GM19025 (cell line): ENCODE data around the gene PRIM2.
"Not testable (repeated sequence)": the region's sequence is repeated elsewhere in the genome, so short reads cannot be mapped to it uniquely, and the experiment has no call there.

ENCODE experiments used
- ATAC-seq: cut with Tn5 transposase; IDR thresholded peaks from one replicate; pipeline ENCODE4 v1.9.1; 2021; ENCODE audit warnings: mild to moderate bottlenecking, low read depth, moderate library complexity; ENCODE audit not compliant: unreplicated experiment

The PRIM2 gene

GRCh38 chr6:57442133-57442532 is 124.7 kb downstream of the PRIM2 start:
- not testable (repeated sequence) for ATAC-seq

DNA sequence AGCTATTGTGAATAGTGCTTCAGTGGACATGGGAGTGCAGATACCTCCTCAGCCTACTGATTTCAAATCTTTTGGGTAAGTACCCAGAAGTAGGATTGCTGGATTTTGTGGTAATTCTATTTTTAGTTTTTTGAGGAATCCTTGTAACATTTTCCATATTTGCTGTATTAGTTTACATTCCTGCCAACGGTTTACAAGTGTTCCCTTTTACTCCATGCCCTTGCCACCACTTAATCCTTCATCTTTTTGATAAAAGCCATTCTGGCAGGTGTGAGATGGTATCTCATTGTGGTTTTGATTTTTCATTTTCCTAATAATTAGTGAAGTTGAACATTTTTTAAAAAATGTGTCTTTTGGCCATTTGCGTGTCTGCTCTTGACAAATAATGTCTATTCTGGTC is 125.8 kb downstream of the PRIM2 start:
- ATAC-seq: not testable (repeated sequence)

DNA sequence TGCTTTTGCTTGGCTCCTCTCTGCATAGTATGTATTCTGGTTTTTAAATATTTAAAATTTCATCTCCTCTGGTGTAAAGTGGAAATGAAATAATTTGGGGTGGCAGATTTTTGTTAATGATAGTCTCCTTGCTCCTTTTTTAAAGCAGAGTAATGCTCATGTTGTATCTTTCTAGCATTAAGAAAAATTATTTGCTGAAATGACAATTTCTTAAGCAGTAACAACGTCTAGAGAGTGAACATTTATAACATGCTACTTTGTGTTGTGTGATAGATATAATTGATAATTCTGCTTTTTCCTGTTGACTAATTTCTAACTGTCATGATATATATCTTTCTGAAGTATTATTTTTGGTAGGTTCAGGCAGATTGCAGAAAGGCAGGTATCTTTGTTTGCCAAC is 127.4 kb downstream of the PRIM2 start:
- not testable (repeated sequence) for ATAC-seq

DNA sequence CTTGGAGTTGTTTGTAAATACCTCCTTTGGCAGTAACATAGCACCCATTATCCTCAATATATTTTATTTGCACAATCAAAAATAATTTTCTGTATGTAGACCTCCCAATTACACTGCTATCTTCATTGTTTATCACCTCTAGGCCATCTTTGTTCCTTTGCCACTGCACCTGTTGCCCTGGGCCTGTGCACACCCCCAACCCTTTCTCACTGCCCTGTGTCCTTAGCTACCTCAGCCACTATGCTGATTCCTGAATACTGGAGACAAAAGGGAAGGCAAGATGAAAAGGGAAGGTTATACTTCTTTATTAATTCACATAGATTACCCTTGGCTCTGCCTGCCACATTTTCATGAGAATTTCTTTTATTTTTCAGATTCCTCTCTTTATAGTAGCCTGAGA is 127.9 kb downstream of the PRIM2 start:
- peak; percentile 35 for ATAC-seq

DNA sequence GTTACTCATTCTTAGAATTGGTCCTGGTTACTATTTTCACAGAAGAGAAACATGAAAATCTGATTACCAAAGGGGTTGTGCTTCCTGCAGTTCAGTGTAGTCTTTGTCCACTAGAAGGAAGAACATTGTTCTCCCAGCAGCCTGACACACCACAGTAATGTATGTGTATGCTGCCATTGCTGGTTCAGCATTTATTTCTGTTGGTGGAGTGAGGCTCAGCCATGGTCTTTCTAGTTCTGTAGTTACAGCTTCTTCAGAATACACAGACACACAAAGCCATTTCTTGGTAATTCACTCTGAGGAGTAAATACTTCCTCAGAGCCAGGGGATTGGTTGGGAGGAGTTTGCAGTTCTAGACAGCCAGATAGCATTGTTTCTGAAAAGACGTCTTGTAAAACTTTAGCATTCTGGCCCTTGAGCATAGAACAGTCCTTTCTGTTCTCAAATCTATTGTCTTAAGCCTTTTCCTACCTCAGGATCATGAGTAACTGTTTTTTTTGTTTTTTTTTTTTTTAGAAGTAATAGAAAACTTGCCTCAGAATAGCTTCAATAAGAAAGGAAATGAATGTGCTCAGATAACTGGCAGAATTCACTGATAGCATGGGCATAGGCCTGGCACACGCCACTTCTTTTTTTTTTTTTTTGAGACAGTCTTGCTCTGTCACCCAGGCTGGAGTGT is 128.5 kb downstream of the PRIM2 start:
- ATAC-seq: peak; percentile 77

DNA sequence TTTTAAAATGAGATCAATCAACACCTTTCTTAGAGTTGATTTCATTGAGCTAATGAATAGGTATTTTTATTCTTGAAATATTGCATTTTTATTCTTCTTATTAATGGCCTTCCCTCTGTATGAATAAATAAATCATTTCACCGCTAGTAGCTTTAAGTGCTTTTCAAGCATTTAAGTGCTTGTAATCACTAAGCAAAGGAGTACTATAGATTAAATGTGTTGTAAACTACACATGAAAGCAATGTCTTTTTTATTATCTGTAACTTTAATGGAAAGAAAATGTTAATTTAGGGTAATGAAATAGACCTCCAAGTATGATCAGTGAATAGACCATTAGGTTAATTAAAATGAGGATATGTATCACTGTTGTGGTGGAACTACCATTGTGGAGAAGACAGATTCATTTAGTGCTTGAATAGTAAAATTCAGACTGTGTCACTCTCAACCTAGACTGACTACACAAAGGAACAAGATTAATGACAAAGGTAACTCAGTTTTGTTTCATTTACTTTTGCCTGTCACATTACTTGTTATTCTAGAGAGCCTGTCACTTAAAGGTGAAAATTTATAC is 132.2 kb downstream of the PRIM2 start:
- not testable (repeated sequence) for ATAC-seq

DNA sequence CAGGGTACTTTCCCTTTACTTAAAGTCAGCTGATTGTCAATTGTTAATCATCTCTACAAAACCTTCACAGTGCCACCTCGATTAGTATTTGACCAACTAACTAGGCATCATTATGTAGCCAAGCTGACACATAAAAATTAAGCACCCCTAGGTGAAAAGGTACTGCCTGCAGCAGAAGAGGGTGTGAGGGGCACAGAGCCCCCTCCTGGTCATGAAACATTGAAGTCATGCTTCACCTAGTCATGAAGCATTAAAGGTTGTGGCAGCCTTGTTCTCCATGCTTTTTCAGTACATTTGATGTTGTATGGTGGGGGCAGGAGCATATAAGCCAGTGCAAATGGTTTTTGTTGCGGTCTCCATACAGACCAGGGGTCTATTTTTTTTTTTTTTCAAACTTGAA is 142.4 kb downstream of the PRIM2 start:
- ATAC-seq: not testable (repeated sequence)

- not testable (repeated sequence) for ATAC-seq
Observed at GRCh38 chr6:57461022-57461421, 143.6 kb downstream of the PRIM2 start.

- not testable (repeated sequence) for ATAC-seq
Observed at GRCh38 chr6:57463809-57464208, 146.4 kb downstream of the PRIM2 start.

GRCh38 chr6:57465968-57466367 is 148.5 kb downstream of the PRIM2 start:
- ATAC-seq: not testable (repeated sequence)

GRCh38 chr6:57469072-57469471 is 151.6 kb downstream of the PRIM2 start:
- ATAC-seq: no peak

- ATAC-seq: not testable (repeated sequence)
Observed at GRCh38 chr6:57470148-57470547, 152.7 kb downstream of the PRIM2 start.

DNA sequence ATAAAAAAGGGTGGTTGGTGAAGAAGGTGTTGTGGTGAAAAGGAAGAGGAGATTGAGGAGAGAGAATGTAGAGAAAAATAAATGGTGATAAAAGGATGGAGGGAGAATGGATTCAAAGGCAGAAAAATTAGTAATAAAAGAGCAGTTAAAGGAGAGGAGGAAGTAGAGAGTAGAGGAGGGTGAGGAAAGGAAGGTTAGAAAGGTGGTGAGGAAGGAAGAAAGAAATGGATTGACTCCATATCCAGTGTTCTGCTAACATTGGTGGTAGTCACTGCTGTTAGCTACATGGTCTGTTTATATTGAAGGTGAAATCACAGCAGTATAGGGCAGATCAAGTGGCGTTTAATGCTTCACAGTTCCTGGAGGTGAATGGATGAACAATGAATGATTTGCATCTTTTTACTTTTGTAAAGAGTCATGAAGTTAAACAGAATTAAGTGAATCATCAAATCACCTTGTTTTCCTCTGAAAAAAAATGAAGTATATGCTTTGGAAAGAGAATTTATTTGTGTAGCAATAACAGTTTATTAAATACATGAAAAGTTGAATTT is 154.0 kb downstream of the PRIM2 start:
- not testable (repeated sequence) for ATAC-seq

GRCh38 chr6:57472861-57473362 is 155.5 kb downstream of the PRIM2 start:
- not testable (repeated sequence) for ATAC-seq

DNA sequence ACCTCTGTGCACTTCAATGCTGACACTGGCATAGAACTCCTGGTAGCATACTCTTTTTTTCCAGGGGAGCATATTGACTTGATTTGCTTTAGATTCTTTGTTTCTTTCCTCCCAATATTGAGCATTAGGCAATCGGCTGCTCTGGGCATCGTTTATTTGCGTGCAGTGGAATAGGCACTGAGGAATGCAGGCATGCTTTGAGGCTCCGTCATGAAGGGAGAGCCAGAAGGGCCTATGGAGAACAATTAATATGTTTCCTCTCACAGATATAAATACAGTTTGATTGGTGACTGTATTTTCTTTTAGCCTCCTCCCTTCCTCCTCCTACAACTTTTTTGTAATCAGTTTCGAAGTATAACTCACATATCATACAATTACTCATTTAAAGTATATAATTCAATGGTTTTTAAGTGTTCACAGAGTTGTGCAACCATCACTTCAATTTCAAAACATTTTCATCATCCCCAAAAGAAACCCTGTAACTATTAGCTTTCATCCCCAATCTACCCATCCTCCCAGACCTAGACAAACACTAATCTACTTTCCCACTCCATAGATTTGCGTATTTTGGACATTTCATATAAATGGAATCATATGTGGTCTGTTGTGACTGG is 157.5 kb downstream of the PRIM2 start:
- not testable (repeated sequence) for ATAC-seq

DNA sequence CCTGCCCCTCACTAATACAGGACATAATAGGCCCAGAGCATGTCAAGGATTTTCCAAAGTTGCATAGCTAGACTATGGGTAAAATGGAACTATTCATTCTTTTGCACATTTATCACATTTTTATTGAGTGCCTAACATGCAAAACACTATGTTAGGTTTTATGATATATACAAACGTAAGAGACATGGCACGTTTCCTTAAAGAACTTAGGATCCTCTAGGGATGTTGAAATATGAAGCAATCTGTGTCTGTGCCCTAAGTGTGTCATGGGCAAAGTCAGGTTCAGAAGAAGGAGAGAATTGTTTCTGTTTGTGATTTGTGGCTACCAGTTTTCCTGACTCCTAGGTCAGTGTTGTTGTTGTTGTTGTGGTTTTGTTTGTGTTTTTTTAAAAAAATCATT is 158.2 kb downstream of the PRIM2 start:
- not testable (repeated sequence) for ATAC-seq

GRCh38 chr6:57480194-57480593 is 162.8 kb downstream of the PRIM2 start:
- ATAC-seq: not testable (repeated sequence)

DNA sequence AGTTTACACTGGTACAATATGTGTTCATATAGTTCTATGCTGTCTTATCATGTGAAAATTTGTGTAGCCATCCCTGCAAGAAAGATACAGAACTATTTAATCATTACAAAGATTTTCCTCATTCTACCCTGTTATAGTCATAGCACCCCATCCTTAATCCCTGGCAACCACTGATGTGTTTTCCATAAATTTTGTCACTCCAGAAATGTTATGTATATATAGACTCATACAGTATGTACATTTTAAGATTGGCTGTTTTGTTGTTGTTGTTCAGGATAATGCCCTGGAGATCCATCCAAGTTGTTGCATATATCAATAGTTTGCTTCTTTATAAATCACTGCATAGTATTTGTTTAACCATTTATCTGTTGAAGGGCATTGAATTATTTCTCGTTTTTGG is 163.7 kb downstream of the PRIM2 start:
- ATAC-seq: not testable (repeated sequence)

DNA sequence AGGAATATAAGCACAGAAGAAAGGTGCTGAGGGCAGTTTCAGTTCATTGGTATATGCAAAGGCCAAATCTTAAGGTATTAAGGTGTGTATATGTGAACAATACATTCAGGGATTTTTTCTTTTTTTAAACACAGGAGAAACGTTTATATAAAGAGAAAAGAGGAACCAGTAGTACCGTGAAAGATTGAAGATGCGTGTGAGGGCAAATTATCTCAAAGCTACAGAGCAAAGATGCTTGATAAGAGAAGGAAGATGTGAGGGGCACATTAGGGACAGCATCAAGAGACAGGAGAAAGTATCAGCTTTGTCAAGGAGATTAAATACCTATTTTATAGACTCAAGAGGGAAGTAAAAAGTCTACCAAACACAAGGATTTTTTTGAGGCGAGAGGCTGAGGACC is 165.0 kb downstream of the PRIM2 start:
- not testable (repeated sequence) for ATAC-seq

- not testable (repeated sequence) for ATAC-seq
Observed at GRCh38 chr6:57486494-57487081, 169.2 kb downstream of the PRIM2 start.

DNA sequence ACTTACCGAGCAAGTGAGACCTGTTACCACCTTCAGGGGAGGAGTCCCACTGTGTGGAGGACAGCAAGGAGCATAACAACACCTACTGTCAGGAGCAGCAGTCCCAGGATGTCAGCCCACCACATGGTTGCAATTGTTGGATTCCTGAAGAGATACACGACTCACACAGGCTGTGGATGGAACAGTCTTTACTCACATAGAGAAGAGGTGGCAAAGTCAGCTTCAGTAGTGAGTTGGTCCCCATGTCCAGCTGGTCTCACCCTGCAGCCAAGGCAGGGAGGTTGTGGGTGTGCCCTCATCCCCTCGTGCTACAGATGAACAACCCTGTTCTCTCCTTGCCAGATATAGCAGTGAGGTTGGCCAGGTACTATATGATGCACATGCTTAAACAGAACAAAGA is 171.1 kb downstream of the PRIM2 start:
- ATAC-seq: not testable (repeated sequence)
